Mesendoderm (in vitro differentiated cells): ENCODE data around the gene HK3.
A peak's percentile ranks its signal among the peaks of the same experiment; 100 is the strongest.
"Not testable (repeated sequence)": the region's sequence is repeated elsewhere in the genome, so short reads cannot be mapped to it uniquely, and the experiment has no call there.

Experiments used
- DNase-seq: peaks from one replicate; pipeline ENCODE4 v3.0.0; 2013
- H2AK5ac ChIP-seq: 2 replicates; pipeline ENCODE4 v1.6.1; 2013; ENCODE audit warnings: low read length, inconsistent platforms
- H2BK120ac ChIP-seq: 2 replicates; pipeline ENCODE4 v1.6.1; 2013; ENCODE audit warnings: low read depth, mild to moderate bottlenecking, low read length, moderate library complexity, mixed read lengths
- H2BK15ac ChIP-seq: replicated peaks from 2 replicates; pipeline ENCODE4 v1.6.1; 2013; ENCODE audit warnings: low read depth, mild to moderate bottlenecking, moderate library complexity
- H2BK5ac ChIP-seq: 2 replicates; pipeline ENCODE4 v1.6.1; 2013; ENCODE audit warnings: low read length, inconsistent platforms
- H3K18ac ChIP-seq: 2 replicates; pipeline ENCODE4 v1.6.1; 2013; ENCODE audit warnings: mild to moderate bottlenecking, low read length, mixed read lengths
- H3K23ac ChIP-seq: one replicate; pipeline ENCODE4 v1.6.1; 2013; ENCODE audit warnings: low read length
- H3K27ac ChIP-seq: 2 replicates; pipeline ENCODE4 v1.5.1; 2013; ENCODE audit warnings: low read depth, mild to moderate bottlenecking, inconsistent platforms, low read length, moderate library complexity
- H3K27me3 ChIP-seq: 2 replicates; pipeline ENCODE4 v1.6.1; 2013; ENCODE audit warnings: low read length, control low read depth, mild to moderate bottlenecking, inconsistent platforms; ENCODE audit not compliant: insufficient read depth, poor library complexity
- H3K36me3 ChIP-seq: 2 replicates; pipeline ENCODE4 v1.6.1; 2013; ENCODE audit warnings: low read length, inconsistent platforms; ENCODE audit not compliant: control insufficient read depth, insufficient read depth
- H3K4ac ChIP-seq: one replicate; pipeline ENCODE4 v1.6.1; 2013; ENCODE audit warnings: low read depth, mild to moderate bottlenecking, low read length, moderate library complexity
- H3K4me1 ChIP-seq: 2 replicates; pipeline ENCODE4 v1.6.1; 2013; ENCODE audit warnings: low read depth, low read length, inconsistent platforms; ENCODE audit not compliant: control insufficient read depth
- H3K4me2 ChIP-seq: 2 replicates; pipeline ENCODE4 v1.6.1; 2013; ENCODE audit warnings: low read length
- H3K4me3 ChIP-seq: 2 replicates; pipeline ENCODE4 v1.5.1; 2013; ENCODE audit warnings: mild to moderate bottlenecking, low read length
- H3K56ac ChIP-seq: one replicate; pipeline ENCODE4 v1.6.1; 2013; ENCODE audit warnings: low read length
- H3K79me1 ChIP-seq: 2 replicates; pipeline ENCODE4 v1.6.1; 2013; ENCODE audit warnings: low read length, inconsistent platforms
- H3K79me2 ChIP-seq: 2 replicates; pipeline ENCODE4 v1.6.1; 2013; ENCODE audit warnings: mild to moderate bottlenecking, low read length; ENCODE audit not compliant: control insufficient read depth, insufficient read depth
- H3K9ac ChIP-seq: 2 replicates; pipeline ENCODE4 v1.6.1; 2013; ENCODE audit warnings: low read length, inconsistent platforms
- H4K5ac ChIP-seq: one replicate; pipeline ENCODE4 v1.6.1; 2013; ENCODE audit warnings: low read length
- H4K8ac ChIP-seq: one replicate; pipeline ENCODE4 v1.6.1; 2013; ENCODE audit warnings: low read depth, mild to moderate bottlenecking, control low read depth, low read length, moderate library complexity
- WGBS: extraction: QIAGEN DNeasy Blood & Tissue Kit; methylation state at CpG from one replicate; pipeline ENCODE4 v1.1.7; 2013; ENCODE audit warnings: low lambda C conversion rate, missing lambda C conversion rate; ENCODE audit not compliant: insufficient coverage; ENCODE audit errors: extremely low coverage; 5-methylcytosine and 5-hydroxymethylcytosine counted together

The HK3 gene

DNA sequence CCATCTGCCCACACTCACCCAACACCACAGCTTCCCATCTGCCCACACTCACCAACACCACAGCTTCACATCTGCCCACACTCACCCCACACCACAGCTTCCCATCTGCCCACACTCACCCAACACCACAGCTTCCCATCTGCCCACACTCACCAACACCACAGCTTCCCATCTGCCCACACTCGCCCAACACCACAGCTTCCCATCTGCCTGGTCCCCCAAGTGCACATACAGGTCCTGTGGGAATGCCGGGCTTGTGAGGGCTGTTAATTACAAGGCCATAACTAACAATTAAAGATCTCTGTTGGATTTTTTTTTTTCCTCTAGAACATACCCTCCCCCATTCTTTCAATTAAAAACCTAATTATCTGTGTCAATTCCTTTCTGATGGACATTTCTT lies 26.1 kb downstream of the HK3 start:
- DNase-seq, H3K4me3 ChIP-seq: not testable (repeated sequence)

DNA sequence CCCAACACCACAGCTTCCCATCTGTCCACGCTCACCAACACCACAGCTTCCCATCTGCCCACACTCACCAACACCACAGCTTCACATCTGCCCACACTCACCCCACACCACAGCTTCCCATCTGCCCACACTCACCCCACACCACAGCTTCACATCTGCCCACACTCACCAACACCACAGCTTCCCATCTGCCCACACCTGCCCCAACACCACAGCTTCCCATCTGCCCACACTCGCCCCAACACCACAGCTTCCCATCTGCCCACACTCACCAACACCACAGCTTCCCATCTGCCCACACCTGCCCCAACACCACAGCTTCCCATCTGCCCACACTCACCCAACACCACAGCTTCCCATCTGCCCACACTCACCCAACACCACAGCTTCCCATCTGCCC lies 26.6 kb downstream of the HK3 start:
- H3K27me3 ChIP-seq, H3K27ac ChIP-seq, H2BK120ac ChIP-seq, H2BK5ac ChIP-seq, H3K56ac ChIP-seq, H3K9ac ChIP-seq, H3K4ac ChIP-seq, H3K79me2 ChIP-seq, H3K4me2 ChIP-seq, H3K4me3 ChIP-seq, DNase-seq, H2AK5ac ChIP-seq, H4K5ac ChIP-seq, H3K18ac ChIP-seq, H3K4me1 ChIP-seq, H4K8ac ChIP-seq, H3K36me3 ChIP-seq, H3K79me1 ChIP-seq, H3K23ac ChIP-seq, H2BK15ac ChIP-seq: not testable (repeated sequence)
- WGBS = no CpG with 5 or more reads among the region's 2 CpGs

More for the DNA sequence above, 26.1 kb downstream of the HK3 start:
- not testable (repeated sequence) for H3K36me3 ChIP-seq, H4K5ac ChIP-seq, H3K4ac ChIP-seq, H3K23ac ChIP-seq, H3K56ac ChIP-seq, H3K18ac ChIP-seq, H3K9ac ChIP-seq, H3K79me1 ChIP-seq, H2AK5ac ChIP-seq, H3K4me2 ChIP-seq, H2BK15ac ChIP-seq, H3K79me2 ChIP-seq, H3K27ac ChIP-seq, H2BK5ac ChIP-seq, H3K27me3 ChIP-seq, H4K8ac ChIP-seq, H3K4me1 ChIP-seq, H2BK120ac ChIP-seq
- no CpG with 5 or more reads among the region's 2 CpGs for WGBS

DNA sequence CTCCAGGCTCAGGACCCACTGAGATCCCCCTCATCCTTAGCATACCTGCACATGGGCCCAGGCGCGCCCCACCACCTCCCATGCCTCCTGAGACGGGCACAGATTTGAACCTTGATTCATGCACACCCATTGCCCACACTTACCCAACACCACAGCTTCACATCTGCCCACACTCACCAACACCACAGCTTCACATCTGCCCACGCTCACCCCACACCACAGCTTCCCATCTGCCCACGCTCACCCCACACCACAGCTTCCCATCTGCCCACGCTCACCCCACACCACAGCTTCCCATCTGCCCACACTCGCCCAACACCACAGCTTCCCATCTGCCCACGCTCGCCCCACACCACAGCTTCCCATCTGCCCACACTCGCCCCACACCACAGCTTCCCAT lies 28.5 kb downstream of the HK3 start:
- not testable (repeated sequence) for H3K4ac ChIP-seq, H2AK5ac ChIP-seq, H3K27ac ChIP-seq, H2BK120ac ChIP-seq, H3K18ac ChIP-seq, H2BK5ac ChIP-seq, H3K27me3 ChIP-seq, H3K4me2 ChIP-seq, DNase-seq, H3K79me1 ChIP-seq, H4K5ac ChIP-seq, H4K8ac ChIP-seq, H3K4me3 ChIP-seq, H3K56ac ChIP-seq, H3K4me1 ChIP-seq, H2BK15ac ChIP-seq, H3K9ac ChIP-seq, H3K23ac ChIP-seq, H3K36me3 ChIP-seq, H3K79me2 ChIP-seq
- WGBS = no CpG with 5 or more reads among the region's 10 CpGs

DNA sequence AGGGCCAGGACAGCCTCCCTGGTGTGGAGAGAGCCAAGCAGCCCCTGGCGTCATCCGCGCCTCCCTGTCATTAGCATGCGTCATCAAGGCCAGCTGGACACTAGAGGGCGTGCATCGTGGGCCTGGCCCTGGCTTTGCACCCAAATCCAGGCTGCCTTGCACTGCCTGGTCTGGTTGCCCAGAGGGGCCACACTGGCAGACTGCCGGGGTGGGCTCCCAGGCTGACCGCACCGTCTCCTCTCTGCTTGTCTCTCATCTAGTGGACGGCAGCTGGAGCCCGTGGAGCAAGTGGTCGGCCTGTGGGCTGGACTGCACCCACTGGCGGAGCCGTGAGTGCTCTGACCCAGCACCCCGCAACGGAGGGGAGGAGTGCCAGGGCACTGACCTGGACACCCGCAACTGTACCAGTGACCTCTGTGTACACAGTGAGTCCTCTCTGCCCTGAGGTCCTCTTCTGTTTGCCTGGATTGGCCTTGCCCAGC lies 29.0 kb downstream of the HK3 start:
- no peak overlapping the region for H3K4ac ChIP-seq
- no peaks in the 10 kb centered on the region for H3K36me3 ChIP-seq
- no peak overlapping the region for H3K27ac ChIP-seq
- no peak overlapping the region for H2BK5ac ChIP-seq
- H3K27me3 ChIP-seq = no peaks in the 10 kb centered on the region
- H2BK120ac ChIP-seq = no peak overlapping the region
- no peak overlapping the region for H2BK15ac ChIP-seq
- no peak overlapping the region for H4K5ac ChIP-seq
- peak; percentile 70 for DNase-seq
- H3K4me2 ChIP-seq = no peak overlapping the region
- no peak overlapping the region for H3K56ac ChIP-seq
- H3K79me1 ChIP-seq = no peaks in the 10 kb centered on the region
- no peak overlapping the region for H3K18ac ChIP-seq
- H4K8ac ChIP-seq = no peak overlapping the region
- H3K79me2 ChIP-seq = no peaks in the 10 kb centered on the region
- H3K23ac ChIP-seq = no peak overlapping the region
- H3K4me1 ChIP-seq = peaks cover 1% of the 10 kb centered on the region
- no peak overlapping the region for H2AK5ac ChIP-seq
- no peak overlapping the region for H3K4me3 ChIP-seq
- no peak overlapping the region for H3K9ac ChIP-seq
- WGBS = no CpG with 5 or more reads among the region's 17 CpGs

DNA sequence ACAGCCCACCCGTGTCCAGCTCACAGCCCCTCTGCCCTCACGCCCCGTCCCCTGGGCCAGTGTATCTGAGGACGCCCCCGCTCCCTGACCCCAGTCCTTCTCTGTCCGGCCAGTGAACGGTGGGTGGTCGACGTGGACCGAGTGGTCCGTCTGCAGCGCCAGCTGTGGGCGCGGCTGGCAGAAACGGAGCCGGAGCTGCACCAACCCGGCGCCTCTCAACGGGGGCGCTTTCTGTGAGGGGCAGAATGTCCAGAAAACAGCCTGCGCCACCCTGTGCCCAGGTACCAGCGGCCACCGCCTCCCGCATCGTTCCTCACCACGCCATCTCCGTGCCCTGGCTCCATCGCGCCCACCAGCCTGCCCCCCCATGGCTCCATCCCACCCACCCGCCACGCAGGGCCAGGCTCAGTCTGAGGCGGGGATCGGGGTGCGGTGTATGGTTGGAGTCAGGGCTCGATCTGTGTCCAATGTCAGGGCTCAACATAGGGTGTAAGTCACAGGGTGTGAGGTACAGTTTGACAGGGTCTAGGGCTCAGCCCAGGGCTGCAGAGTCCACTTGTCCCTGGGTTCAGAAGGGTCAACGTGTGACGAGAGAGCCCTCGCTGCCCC lies 29.5 kb downstream of the HK3 start:
- no peak overlapping the region for H4K5ac ChIP-seq
- no peak overlapping the region for H2AK5ac ChIP-seq
- H2BK120ac ChIP-seq = no peak overlapping the region
- H3K56ac ChIP-seq = no peak overlapping the region
- no peak overlapping the region for H2BK15ac ChIP-seq
- no peaks in the 10 kb centered on the region for H3K36me3 ChIP-seq
- no peak overlapping the region for H3K4ac ChIP-seq
- no CpG with 5 or more reads among the region's 38 CpGs for WGBS
- H3K4me1 ChIP-seq = peaks cover 1% of the 10 kb centered on the region
- no peak overlapping the region for H3K4me2 ChIP-seq
- H3K9ac ChIP-seq = no peak overlapping the region
- H4K8ac ChIP-seq = no peak overlapping the region
- H3K79me2 ChIP-seq = no peaks in the 10 kb centered on the region
- no peak overlapping the region for H3K27ac ChIP-seq
- no peak overlapping the region for H2BK5ac ChIP-seq
- no peak overlapping the region for H3K18ac ChIP-seq
- no peaks in the 10 kb centered on the region for H3K27me3 ChIP-seq
- no peaks in the 10 kb centered on the region for H3K79me1 ChIP-seq
- H3K4me3 ChIP-seq = no peak overlapping the region
- DNase-seq = no peak
- no peak overlapping the region for H3K23ac ChIP-seq

DNA sequence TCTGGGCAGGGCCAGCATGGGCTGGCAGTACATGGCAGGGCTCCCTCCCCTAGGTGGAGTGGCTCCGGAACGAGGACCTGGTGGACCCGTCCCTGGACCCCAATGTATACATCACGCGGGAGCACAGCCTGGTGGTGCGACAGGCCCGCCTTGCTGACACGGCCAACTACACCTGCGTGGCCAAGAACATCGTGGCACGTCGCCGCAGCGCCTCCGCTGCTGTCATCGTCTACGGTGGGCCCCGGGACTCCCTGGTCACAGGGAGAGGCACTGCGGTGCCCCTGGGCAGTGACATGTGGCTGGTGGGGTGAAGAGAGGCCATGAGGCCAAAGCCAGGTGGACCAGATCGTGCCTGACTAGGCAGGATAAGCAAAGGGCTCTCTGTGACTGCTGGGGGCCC lies 30.4 kb downstream of the HK3 start:
- H2BK15ac ChIP-seq = no peak overlapping the region
- no peak overlapping the region for H2BK120ac ChIP-seq
- H2BK5ac ChIP-seq = no peak overlapping the region
- H3K79me1 ChIP-seq = no peaks in the 10 kb centered on the region
- no peak overlapping the region for H3K4me2 ChIP-seq
- H4K8ac ChIP-seq = no peak overlapping the region
- H3K23ac ChIP-seq = no peak overlapping the region
- no peak overlapping the region for H3K4me3 ChIP-seq
- no CpG with 5 or more reads among the region's 20 CpGs for WGBS
- H3K18ac ChIP-seq = no peak overlapping the region
- H4K5ac ChIP-seq = no peak overlapping the region
- H3K9ac ChIP-seq = no peak overlapping the region
- no peaks in the 10 kb centered on the region for H3K27me3 ChIP-seq
- no peaks in the 10 kb centered on the region for H3K36me3 ChIP-seq
- H2AK5ac ChIP-seq = no peak overlapping the region
- peaks cover 1% of the 10 kb centered on the region for H3K4me1 ChIP-seq
- H3K56ac ChIP-seq = no peak overlapping the region
- no peak for DNase-seq
- no peak overlapping the region for H3K27ac ChIP-seq
- H3K79me2 ChIP-seq = no peaks in the 10 kb centered on the region
- H3K4ac ChIP-seq = no peak overlapping the region
